ENCODE measurements around the gene PDIA4.
A peak's percentile ranks its signal among the peaks of the same experiment; 100 is the strongest.

The PDIA4 gene

DNA sequence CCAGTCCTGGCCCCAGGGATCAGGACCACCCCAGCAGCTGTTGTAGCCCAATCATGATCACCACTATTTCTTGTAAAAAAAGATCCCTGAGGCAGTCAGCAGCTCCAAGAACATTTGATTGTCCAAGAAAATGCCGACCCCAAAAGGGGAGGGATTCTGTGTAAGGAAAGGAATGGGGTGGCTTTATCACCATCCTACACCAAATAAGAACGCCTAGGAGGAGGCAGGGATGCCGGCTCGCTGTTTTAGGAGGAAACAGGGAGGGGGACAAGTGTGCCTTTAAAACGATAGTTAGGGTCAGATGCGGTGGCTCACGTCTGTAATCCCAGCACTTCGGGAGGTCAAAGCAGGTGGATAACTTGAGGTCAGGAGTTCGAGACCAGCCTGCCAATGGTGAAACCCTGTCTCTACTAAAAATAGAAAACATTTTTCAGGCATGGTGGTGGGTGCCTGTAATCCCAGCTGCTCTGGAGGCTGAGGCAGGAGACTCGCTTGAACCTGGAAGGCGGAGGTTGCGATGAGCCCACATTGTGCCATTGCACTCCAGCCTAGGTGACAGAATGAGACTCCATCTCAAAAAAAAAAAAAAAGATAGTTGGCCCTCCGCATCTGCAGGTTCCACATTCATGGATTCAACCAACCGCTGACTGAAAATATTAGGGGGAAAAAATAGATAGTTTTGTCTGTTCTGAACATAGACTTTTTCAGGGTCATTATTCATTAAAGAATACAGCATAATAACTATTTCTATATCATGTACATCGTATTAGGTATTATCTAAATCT lies 63.6 kb downstream of the PDIA4 start:
- no peak for DNase-seq

DNA sequence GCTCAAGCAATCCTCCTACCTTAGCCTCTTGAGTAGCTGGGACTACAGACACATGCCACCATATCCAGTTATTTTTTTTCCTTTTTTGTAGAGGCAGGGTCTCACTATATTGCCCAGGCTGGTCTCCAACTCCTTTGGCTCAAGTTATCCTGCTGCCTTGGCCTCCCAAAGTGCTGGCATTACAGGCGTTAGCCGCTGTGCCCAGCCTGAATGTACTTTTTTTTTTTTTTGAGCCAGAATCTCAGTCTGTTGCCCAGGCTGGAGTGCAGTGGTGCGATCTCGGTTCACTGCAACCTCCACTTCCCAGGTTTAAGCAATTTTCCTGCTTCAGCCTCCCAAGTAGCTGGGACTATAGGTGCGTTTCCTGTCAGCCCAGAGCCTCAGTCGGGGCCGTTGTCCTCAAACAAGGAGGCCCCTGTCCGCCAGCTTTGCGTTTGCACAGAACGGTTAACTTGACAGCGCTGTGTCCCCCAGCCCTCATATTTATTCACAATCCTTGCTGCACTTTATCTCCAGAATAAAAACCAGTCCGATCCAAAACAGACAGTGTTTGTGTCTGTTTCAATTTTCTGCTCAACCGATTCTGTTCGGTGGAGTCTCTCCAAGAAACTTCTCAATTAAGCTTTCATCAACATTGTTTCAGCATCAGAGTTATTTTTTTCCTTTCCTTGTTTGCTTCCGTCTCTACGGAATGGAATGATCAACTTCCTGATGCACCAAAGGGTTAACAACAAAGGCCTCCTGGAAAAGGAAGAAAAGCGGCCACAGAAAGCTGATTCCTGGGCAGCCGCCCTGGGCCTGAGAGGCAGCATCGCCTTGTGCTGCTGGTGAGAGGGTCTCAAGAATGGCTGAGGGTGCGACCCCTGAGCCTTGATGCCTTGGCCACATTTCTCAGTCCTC lies 64.5 kb downstream of the PDIA4 start:
- no peak for DNase-seq

DNA sequence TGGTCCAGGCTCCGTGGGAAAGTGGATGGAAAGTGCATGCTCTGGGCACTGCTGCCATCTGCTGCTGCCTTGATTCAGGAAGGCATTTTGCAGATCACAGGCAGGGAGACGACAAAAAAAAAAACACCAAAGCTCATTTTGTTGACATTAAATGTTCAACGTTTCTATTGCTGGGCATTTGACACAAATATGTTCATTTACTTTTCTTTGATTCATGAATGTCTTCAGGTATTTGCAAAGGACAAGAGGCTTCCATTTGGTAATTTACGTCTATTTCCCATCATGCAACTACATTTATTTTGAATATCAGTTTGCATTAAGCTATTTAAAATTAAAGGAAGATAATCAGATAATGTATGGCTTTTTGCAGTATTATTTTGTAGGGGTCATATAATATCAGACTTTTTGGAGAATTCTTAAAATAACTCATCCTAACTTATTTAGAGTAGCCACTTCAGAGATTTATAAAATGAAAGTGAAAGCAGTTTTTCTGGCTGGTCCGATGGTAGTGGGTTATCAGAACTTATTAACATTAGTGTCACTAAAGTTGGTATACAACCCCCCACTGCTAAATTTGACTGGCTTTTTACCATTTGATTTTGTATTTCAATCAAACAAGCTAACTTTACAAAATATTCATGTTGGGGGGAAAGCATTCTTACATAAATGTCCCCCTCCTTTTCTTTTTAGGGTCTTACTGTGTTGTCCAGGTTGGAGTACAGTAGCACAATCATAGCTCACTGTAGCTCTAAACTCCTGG lies 65.3 kb downstream of the PDIA4 start:
- peak in 1 of 2 experiments; percentile 75 for DNase-seq

DNA sequence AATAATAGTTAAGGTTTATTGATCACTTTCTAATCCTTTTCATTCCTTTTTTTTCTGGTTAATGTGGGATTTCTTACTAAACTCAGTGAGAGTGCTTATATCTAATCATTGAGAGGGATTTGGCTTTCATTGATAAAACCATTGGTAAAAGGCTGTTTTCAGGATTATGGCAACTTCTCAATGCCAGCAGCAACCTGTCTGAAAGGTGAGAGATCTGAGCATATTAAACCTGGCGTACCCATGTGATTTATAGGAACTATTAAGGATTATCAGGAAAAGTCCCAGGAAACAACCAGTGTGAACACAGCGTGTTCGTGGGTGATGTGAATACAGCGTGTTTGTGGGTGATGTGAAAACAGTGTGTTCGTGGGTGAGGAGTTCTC lies 65.9 kb downstream of the PDIA4 start:
- peak in 1 of 2 experiments; percentile 71 for DNase-seq

DNA sequence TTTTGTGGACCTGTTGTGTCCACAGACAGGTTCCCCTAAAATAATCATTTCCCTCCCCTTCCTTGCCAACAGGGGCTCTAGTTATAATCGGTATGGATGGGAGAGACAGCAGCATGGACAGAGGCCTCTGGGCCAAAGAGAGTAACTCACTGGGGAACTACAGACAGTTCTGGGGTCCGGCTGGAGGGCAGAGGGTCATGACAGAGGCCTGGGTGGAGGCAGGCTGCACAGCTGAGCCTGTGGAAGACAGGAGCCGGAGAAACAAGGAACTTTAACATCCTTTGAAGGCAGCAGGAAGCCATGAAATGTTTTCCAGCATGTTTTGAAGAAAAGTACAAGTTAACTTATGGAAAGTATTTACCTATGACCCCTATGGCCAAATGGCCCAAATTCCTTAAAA lies 68.6 kb downstream of the PDIA4 start:
- DNase-seq = no peak

DNA sequence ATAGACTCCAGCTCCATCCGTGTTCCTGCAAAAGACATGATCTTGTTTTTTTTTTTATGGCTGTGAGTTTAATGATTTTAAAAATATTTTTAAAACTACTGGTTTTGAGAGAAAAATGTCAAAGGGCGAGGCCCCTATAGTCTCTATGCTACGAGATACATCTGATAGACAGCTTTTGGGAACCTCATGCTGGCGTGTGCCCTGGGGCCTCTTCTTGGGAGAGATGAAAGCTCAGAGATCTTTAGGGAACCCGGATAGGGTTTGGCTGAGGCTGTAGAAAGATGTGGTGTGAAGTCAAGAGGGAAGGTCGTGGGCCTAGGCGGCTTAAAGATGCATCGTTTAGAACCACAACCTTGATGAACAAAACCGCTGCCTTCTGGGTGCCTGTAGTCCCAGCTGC lies 70.2 kb downstream of the PDIA4 start:
- DNase-seq = no peak

DNA sequence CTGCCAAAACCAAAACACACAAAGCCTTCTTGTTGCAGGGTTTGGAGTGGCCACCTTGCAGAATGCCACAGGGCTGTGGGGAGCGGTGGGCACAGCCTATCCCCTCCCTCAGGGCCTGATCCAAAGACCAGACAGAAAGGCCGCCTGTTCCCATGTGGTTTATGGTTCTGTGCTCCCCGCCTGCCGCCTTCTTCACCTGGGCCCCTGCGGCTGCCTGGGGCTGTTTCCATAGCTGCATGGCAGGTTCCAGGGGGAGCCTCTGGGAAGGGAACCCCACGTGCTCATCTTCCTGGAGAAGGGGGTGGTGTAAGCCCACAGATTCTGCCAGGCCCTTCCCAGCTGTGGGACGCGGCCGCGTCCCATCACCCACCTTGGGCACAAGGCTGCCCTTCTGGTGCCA lies 73.5 kb downstream of the PDIA4 start:
- DNase-seq = no peak

DNA sequence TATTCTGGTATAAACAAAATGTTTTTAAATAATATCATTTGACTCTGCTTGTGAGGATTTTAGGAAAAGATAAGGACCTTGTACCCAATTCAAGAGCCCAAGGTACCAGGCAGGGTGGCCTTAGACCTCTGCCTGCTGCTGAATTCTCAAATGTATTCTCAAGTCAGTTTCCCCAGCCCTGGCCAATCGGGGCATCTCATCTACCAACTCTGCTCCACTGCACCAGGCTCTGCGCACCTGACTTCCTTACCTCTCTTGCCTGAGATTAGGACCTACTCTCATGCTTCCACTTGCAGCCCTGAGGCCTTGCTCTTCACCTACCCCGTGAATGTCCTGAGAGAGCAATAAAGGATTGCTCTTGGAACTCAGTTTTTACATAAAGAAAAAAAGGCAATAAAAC lies 74.6 kb downstream of the PDIA4 start:
- DNase-seq = no peak
